ENCODE measurements around the gene PLXNA4.

The PLXNA4 gene

GRCh38 chr7:132571970-132572369, 4.3 kb downstream of the PLXNA4 start:
- TF ChIP-seq CTCF (IDR thresholded peaks at IDR 0.05; ENCODE audit: extremely low read depth, missing control alignments), result no peak
- no peak for DNase-seq (ENCODE audit: low spot score)

- no peak for DNase-seq (ENCODE audit: low spot score)
- TF ChIP-seq CTCF (IDR thresholded peaks at IDR 0.05; ENCODE audit: extremely low read depth, missing control alignments), result no peak
Measured at GRCh38 chr7:132569884-132570614, 6.2 kb downstream of the PLXNA4 start.

GRCh38 chr7:132568962-132569361, 7.3 kb downstream of the PLXNA4 start:
- no peak for DNase-seq (ENCODE audit: low spot score)

GRCh38 chr7:132565885-132566284, 10.4 kb downstream of the PLXNA4 start:
- DNase-seq (ENCODE audit: low spot score), result no peak
- no peak for TF ChIP-seq CTCF (IDR thresholded peaks at IDR 0.05; ENCODE audit: extremely low read depth, missing control alignments)

More at GRCh38 chr7:132568962-132569361, 7.3 kb downstream of the PLXNA4 start:
- no peak for TF ChIP-seq CTCF (IDR thresholded peaks at IDR 0.05; ENCODE audit: extremely low read depth, missing control alignments)

GRCh38 chr7:132565441-132565840, 10.8 kb downstream of the PLXNA4 start:
- no peak for DNase-seq (ENCODE audit: low spot score)
- TF ChIP-seq CTCF (IDR thresholded peaks at IDR 0.05; ENCODE audit: extremely low read depth, missing control alignments), result no peak

GRCh38 chr7:132564849-132565248, 11.4 kb downstream of the PLXNA4 start:
- DNase-seq (ENCODE audit: low spot score), result no peak
- no peak for TF ChIP-seq CTCF (IDR thresholded peaks at IDR 0.05; ENCODE audit: extremely low read depth, missing control alignments)

GRCh38 chr7:132564090-132564489, 12.2 kb downstream of the PLXNA4 start:
- no peak for DNase-seq (ENCODE audit: low spot score)
- TF ChIP-seq CTCF (IDR thresholded peaks at IDR 0.05; ENCODE audit: extremely low read depth, missing control alignments), result no peak

All from GM20000 (cell line).